ENCODE data around the gene CHST11. TPM values are rescaled to one million over a fixed set of nuclear protein-coding genes. Genes with fewer than 3 reads are reported as not detected.
A peak's percentile ranks its signal among the peaks of the same experiment; 100 is the strongest.

Gene CHST11
- total and polyA plus RNA-seq, 10 of the 15 experiments (the other 5 are each of a cell fraction or from before 2014, with no cell fraction given): 1.9 to 38.1 (median 17.2) TPM

DNA sequence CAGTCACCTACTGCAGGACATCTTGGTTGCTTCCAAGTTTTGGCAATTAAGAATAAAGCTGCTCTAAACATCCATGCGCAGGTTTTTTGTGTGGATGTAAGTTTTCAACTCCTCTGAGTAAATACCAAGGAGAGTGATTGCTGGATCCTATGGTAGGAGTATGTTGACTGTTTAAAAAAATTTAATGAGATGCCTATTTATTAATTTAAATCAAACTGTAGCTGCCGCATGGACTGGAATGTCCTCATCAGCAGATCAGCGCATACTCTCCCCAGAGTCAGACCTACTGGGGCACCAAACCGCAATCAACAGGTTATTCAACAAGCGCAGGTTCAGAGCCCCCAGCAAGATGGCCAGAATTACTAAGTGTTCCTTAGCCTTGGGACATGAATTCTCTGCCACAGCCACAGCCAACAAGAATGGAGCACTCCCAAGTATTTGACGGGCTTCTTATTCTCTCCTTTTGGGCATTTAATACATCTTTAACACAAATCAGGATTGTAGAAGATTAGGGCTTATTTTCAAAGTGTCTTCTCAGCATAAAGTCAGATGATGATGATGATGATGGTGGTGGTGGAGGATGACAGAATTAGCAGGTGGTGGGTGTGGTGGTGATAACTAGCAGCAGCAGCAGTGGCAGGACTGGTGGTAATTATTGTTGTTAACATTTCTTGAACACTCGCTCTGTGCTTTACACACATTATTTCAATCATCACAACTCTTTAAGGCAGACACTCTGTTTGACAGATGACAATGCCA, 170.7 kb downstream of the CHST11 start:
- CTCF ChIA-PET: interaction anchor here (0.6 kb wide), 1 partner anchor 126 kb away, joined by 4 read pairs; no protein-coding TSS in a partner anchor
- DNase-seq (ENCODE audit: low read depth, low spot score) (no peak), ATAC-seq (no peak), FAIRE-seq (peak; percentile 31)
- Histone ChIP-seq H3K4me3 (no peak overlapping the region), H3K9me3 (replicated peaks; ENCODE audit: control insufficient read depth, insufficient read depth, low read length) (no peaks in the 10 kb centered on the region), H3K79me2 (ENCODE audit: control insufficient read depth, insufficient read depth, low read length) (no peaks in the 10 kb centered on the region; the same call in none of the 2 replicates), H3K27me3 (replicated peaks in 1 of 2; ENCODE audit: control insufficient read depth in 2 of 2, insufficient read depth in 2 of 2, low read length in 1 of 2) (no peaks in the 10 kb centered on the region), H2AFZ (ENCODE audit: control insufficient read depth, low read depth, low read length) (no peak overlapping the region), H3K9ac (ENCODE audit: control insufficient read depth, insufficient read depth, low read length) (no peak overlapping the region), H3K27ac (ENCODE audit: control insufficient read depth, insufficient read depth) (no peak overlapping the region), H3K4me2 (ENCODE audit: control insufficient read depth, insufficient read depth) (no peak overlapping the region), H4K20me1 (ENCODE audit: control insufficient read depth, insufficient read depth) (no peaks in the 10 kb centered on the region), H3K4me1 (ENCODE audit: control insufficient read depth, insufficient read depth, low read length) (no peaks in the 10 kb centered on the region), H3K36me3 (ENCODE audit: control insufficient read depth in 2 of 2, insufficient read depth in 2 of 2, low read length in 1 of 2) (peaks cover 1 to 6% of the 10 kb centered on the region in 2 experiments; a peak in 2 of 4 replicates)
- intact Hi-C loops (cut with micrococcal nuclease; ENCODE audit: unreplicated experiment): no loop called here
- in situ Hi-C loops (cut with MboI): no loop called here
- SMC1A ChIA-PET (ENCODE audit: uncharacterized antibody, unreplicated experiment): no interaction called here
- BruUV-seq (replicated peaks): no TSS peak
- TF ChIP-seq SUZ12 (IDR thresholded peaks at IDR 0.05; ENCODE audit: unreplicated experiment) (no peak), GATAD2B (conservative IDR thresholded peaks at IDR 0.05; ENCODE audit: low read depth) (no peak), EED (IDR thresholded peaks at IDR 0.05; ENCODE audit: low read depth) (no peak), HCFC1 (IDR thresholded peaks at IDR 0.05; ENCODE audit: low read length) (no peak), TBL1XR1 (IDR thresholded peaks at IDR 0.05; ENCODE audit: low read depth, low read length) (no peak), NFYB (IDR thresholded peaks at IDR 0.05; ENCODE audit: insufficient read depth, low read depth, low read length) (no peak), NR2F1 (conservative IDR thresholded peaks at IDR 0.05) (no peak), ZNF274 (IDR thresholded peaks at IDR 0.05; ENCODE audit: insufficient read depth, insufficient read length) (no peak), CHD2 (IDR thresholded peaks at IDR 0.05; ENCODE audit: borderline replicate concordance, low read depth, low read length) (no peak), NFIC (IDR thresholded peaks at IDR 0.05; ENCODE audit: low read depth, low read length) (no peak), TAF1 (IDR thresholded peaks at IDR 0.05; ENCODE audit: borderline replicate concordance, low read depth, low read length) (no peak), HDGF (IDR thresholded peaks at IDR 0.05) (no peak), E2F4 (IDR thresholded peaks at IDR 0.05; ENCODE audit: low read depth, low read length) (no peak), ATF7 (IDR thresholded peaks at IDR 0.05; ENCODE audit: low read depth) (no peak), NR2C2 (IDR thresholded peaks at IDR 0.05; ENCODE audit: borderline replicate concordance, control insufficient read depth, insufficient read length, low read depth) (no peak), BCL3 (IDR thresholded peaks at IDR 0.05; ENCODE audit: borderline replicate concordance, insufficient read depth, low read depth, low read length, poor library complexity, severe bottlenecking) (no peak)
- WGBS (ENCODE audit: insufficient coverage, insufficient replicate concordance, low lambda C conversion rate, missing lambda C conversion rate): 84% methylated on average over 7 of the region's 7 CpGs
- RAD21 ChIA-PET (ENCODE audit: unreplicated experiment): no interaction called here
- POLR2A ChIA-PET: interaction anchor here (0.9 kb wide), 1 partner anchor 12 kb away, joined by 4 read pairs; no protein-coding TSS in a partner anchor
